Heart right ventricle (tissue), 16 donors: ENCODE results near the gene PPP1R16B. TPM values are rescaled to one million over a fixed set of nuclear protein-coding genes. Genes with fewer than 3 reads are reported as not detected.
A peak's percentile ranks its signal among the peaks of the same experiment; 100 is the strongest.

Experiments used
- ATAC-seq, 8 donors: fragments of 200-7000 bp; cut with Tn5 transposase; one replicate each; pipeline ENCODE4 v1.9.1; 2020; ENCODE audit warnings: mild to moderate bottlenecking in 8 of 8, moderate library complexity in 8 of 8, moderate number of reproducible peaks in 1 of 8
- DNase-seq, 2 donors: peaks; one replicate each; pipeline ENCODE4 v3.0.0-alpha.2; 2020
- H3K27ac ChIP-seq, 10 donors: fragments of 200-600 bp; sonication (generic) in 2 of 10; one replicate each; pipeline versions ENCODE4 v1.5.0 to v1.8.0; 2020 to 2022; ENCODE audit warnings: mild to moderate bottlenecking in 3 of 10
- H3K27me3 ChIP-seq, 7 donors: fragments of 200-600 bp; one replicate each; pipeline ENCODE4 v1.8.0; 2021 to 2022; ENCODE audit warnings: mild to moderate bottlenecking in 2 of 7
- H3K36me3 ChIP-seq, 9 donors: fragments of 200-600 bp; sonication (generic) in 1 of 9; one replicate each; pipeline versions ENCODE4 v1.5.0 to v1.8.0; 2020 to 2022; ENCODE audit warnings: mild to moderate bottlenecking in 2 of 9
- H3K4me1 ChIP-seq, 9 donors: fragments of 200-600 bp; sonication (generic) in 1 of 9; one replicate each; pipeline versions ENCODE4 v1.5.0 to v1.8.0; 2020 to 2022; ENCODE audit warnings: mild to moderate bottlenecking in 4 of 9
- H3K4me3 ChIP-seq, 10 donors: fragments of 200-600 bp; sonication (generic) in 2 of 10; one replicate each; pipeline versions ENCODE4 v1.5.0 to v1.8.0; 2020 to 2022; ENCODE audit warnings: mild to moderate bottlenecking in 7 of 10, moderate library complexity in 2 of 10
- H3K9me3 ChIP-seq, 11 donors: fragments of 200-600 bp in 10 of 11; sonication (generic) in 2 of 11; one replicate each; pipeline versions ENCODE4 v1.5.0 to v1.8.0; 2013 to 2022; ENCODE audit warnings: mild to moderate bottlenecking in 2 of 11, control low read depth in 1 of 11, moderate library complexity in 1 of 11
- CTCF ChIP-seq, 9 donors: fragments of 200-600 bp; sonication (generic) in 2 of 9; IDR thresholded peaks; one replicate each; pipeline versions ENCODE4 v1.5.0 to v1.8.0; 2021 to 2022; ENCODE audit warnings: antibody characterized with exemption in 9 of 9, mild to moderate bottlenecking in 5 of 9, moderate library complexity in 1 of 9
- WGBS, 2 donors: extraction: QIAGEN DNeasy Blood & Tissue Kit; methylation state at CpG; one replicate each; pipeline ENCODE4 v1.1.7; 2013; ENCODE audit warnings: inconsistent platforms in 1 of 2; 5-methylcytosine and 5-hydroxymethylcytosine counted together
- intact Hi-C, 10 donors: fragments of 100-400 bp; cut with DNase I; formaldehyde crosslinking; loops; one replicate each; pipeline versions ENCODE4 v1.11.1 to v1.14.2; 2022
- polyA plus RNA-seq, 2 donors: library from polyadenylated mRNA; stranded (reverse); fragments of 200-250 nt; gene quantifications; one replicate each; pipeline ENCODE4 v1.2.3, GENCODE V29; 2013
- total RNA-seq, 10 donors: library from RNA; stranded (reverse); fragmentation: NEBNext Ultra II Directional in 3 of 10; extraction: Animal tissue kit (Norgen Biotek cat#: 25700) in 3 of 10; gene quantifications; one replicate each; pipeline versions ENCODE4 v1.2.1 to v1.2.4, GENCODE V29; 2021 to 2023
- donor health status: Arrhythmogenic right ventricular cardiomyopathy.
- donor health status: ischemic (EF 13 %, LVEDD 7.1; RV severe dilation, severe dysfunction).
- donor health status: healthy with polysubstance abuse.
- donor health status: DM: no; HTN: yes; CAD: no.
- donor health status: DM: no; HTN: no; CAD: no.
- donor health status: ischemic (EF 25% LVEDD 6.9; RV normal size, moderate dysfunction).
- donor health status: ischemic (EF 25% LVEDD 5.7; RV mildly dilated, moderate dysfunction).
- donor health status: healthy.
- donor health status: DM: yes; HTN: yes; CAD: no.
- donor health status: Ischemic cardiomyopathy.
- donor health status: ischemic (EF 35%, LVEDD 5.7; RV mildly dilated, moderate dysfunction).
- donor health status: nonischemic (EF 11% LVEDD 7.7; RV severe dilation, severe dysfunction).
- donor health status: DM: yes; HTN: yes; CAD: no.
- donor health status: PGD.
- donor health status: ischemic (EF 29% LVEDD 5.4; RV normal size, mild dysfunction).
- donor health status: nonischemic (EF 23%, LVEDD 6.1; RV moderate dilation, normal function).

The PPP1R16B gene
- total and polyA plus RNA-seq, 12 donors: 2.5 to 13.8 (median 5.8) TPM

- TF ChIP-seq CTCF (IDR thresholded peaks at IDR 0.05): no peak
- Histone ChIP-seq H3K4me1 (peaks cover 0 to 51% (median 6%) of the 10 kb centered on the region in 9 donors), H3K36me3 (peaks cover 0 to 3% (median 0%) of the 10 kb centered on the region in 9 donors), H3K4me3 (no peak overlapping the region), H3K27me3 (peaks cover 0 to 6% (median 0%) of the 10 kb centered on the region in 7 donors), H3K9me3 (peaks cover 0 to 12% (median 5%) of the 10 kb centered on the region in 11 donors), H3K27ac (no peak overlapping the region)
- ATAC-seq (no peak), DNase-seq (no peak)
- intact Hi-C loops: no loop called here
- WGBS, 2 donors: 70 to 73% methylated on average over 9 of the region's 9 CpGs
These were observed 12.9 kb downstream of the PPP1R16B start for GRCh38 chr20:38818113-38819065.

- no peak for TF ChIP-seq CTCF (IDR thresholded peaks at IDR 0.05)
- peak overlapping the region in 1 of 10 donors; percentile 10 for H3K27ac ChIP-seq
- no peak overlapping the region for H3K4me3 ChIP-seq
- peaks cover 0 to 12% (median 5%) of the 10 kb centered on the region in 11 donors for H3K9me3 ChIP-seq
- DNase-seq (no peak), ATAC-seq (no peak)
- H3K4me1 ChIP-seq: peaks cover 6 to 81% (median 45%) of the 10 kb centered on the region in 9 donors
- intact Hi-C loops: loop anchor here in 1 of 10 donors (5.0 kb wide), 1 partner anchor 57 kb away; no protein-coding TSS in a partner anchor
- peaks cover 0 to 11% (median 0%) of the 10 kb centered on the region in 9 donors for H3K36me3 ChIP-seq
- H3K27me3 ChIP-seq: peaks cover 0 to 16% (median 0%) of the 10 kb centered on the region in 7 donors
- WGBS, 2 donors: 76% methylated on average over 1 of the region's 1 CpG
These were observed 20.0 kb downstream of the PPP1R16B start for GRCh38 chr20:38825571-38825900.

GRCh38 chr20:38825901-38826625 lies 20.6 kb downstream of the PPP1R16B start:
- peaks cover 0 to 11% (median 0%) of the 10 kb centered on the region in 9 donors for H3K36me3 ChIP-seq
- DNase-seq (no peak), ATAC-seq (peak in 1 of 8 donors; percentile 15)
- intact Hi-C loops: loop anchor here in 1 of 10 donors (5.0 kb wide), 1 partner anchor 56 kb away; no protein-coding TSS in a partner anchor
- TF ChIP-seq CTCF (IDR thresholded peaks at IDR 0.05): no peak
- peak overlapping the region in 1 of 10 donors; percentile 39 for H3K27ac ChIP-seq
- 19 to 28% methylated on average over 9 of the region's 9 CpGs for WGBS, 2 donors
- H3K9me3 ChIP-seq: peaks cover 0 to 7% (median 4%) of the 10 kb centered on the region in 11 donors
- H3K27me3 ChIP-seq: peaks cover 0 to 16% (median 0%) of the 10 kb centered on the region in 7 donors
- H3K4me3 ChIP-seq: no peak overlapping the region
- peaks cover 6 to 86% (median 45%) of the 10 kb centered on the region in 9 donors for H3K4me1 ChIP-seq

- Histone ChIP-seq H3K4me1 (peaks cover 6 to 82% (median 42%) of the 10 kb centered on the region in 9 donors), H3K9me3 (no peaks in the 10 kb centered on the region), H3K27me3 (peaks cover 0 to 18% (median 0%) of the 10 kb centered on the region in 7 donors), H3K36me3 (peaks cover 0 to 11% (median 0%) of the 10 kb centered on the region in 9 donors), H3K4me3 (no peak overlapping the region), H3K27ac (peak overlapping the region in 8 of 10 donors; percentile 15 to 67 (median 41))
- peak in 4 of 8 donors; percentile 41 to 57 (median 44) for ATAC-seq
- intact Hi-C loops: loop anchor here in 1 of 10 donors (5.0 kb wide), 1 partner anchor 54 kb away; no protein-coding TSS in a partner anchor
- no peak for TF ChIP-seq CTCF (IDR thresholded peaks at IDR 0.05)
- 46 to 51% methylated on average over 7 of the region's 7 CpGs for WGBS, 2 donors
- DNase-seq: no peak
These were observed 22.3 kb downstream of the PPP1R16B start for GRCh38 chr20:38827770-38828281.
